Effector CD4-positive, alpha-beta T cell (primary cell): ENCODE measurements around the gene TSBP1.
"Not testable (repeated sequence)": the region's sequence is repeated elsewhere in the genome, so short reads cannot be mapped to it uniquely, and the experiment has no call there.

ENCODE experiments used
- DNase-seq: peaks from one replicate; pipeline ENCODE4 v3.0.0-alpha.2; 2020

Gene TSBP1

GRCh38 chr6:32273801-32274577 is 97.7 kb downstream of the TSBP1 start:
- DNase-seq, result not testable (repeated sequence)

GRCh38 chr6:32271429-32271828 is 100.3 kb downstream of the TSBP1 start:
- DNase-seq, result no peak

DNA sequence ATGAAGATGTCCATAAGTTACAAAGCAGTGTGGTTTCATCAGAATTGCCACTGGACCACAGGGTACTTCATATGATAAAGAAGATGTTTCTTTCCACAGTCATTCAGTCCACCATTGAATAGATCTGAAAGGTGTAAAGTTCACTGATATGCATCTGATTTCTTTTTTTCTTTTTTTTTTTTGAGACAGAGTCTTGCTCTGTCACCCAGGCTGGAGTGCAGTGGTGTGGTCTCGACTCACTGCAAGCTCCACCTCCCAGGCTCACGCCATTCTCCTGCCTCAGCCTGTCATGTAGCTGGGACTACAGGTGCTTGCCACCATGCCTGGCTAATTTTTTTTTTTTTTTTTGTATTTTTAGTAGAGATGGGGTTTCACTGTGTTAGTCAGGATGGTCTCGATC is 103.2 kb downstream of the TSBP1 start:
- DNase-seq, result not testable (repeated sequence)

DNA sequence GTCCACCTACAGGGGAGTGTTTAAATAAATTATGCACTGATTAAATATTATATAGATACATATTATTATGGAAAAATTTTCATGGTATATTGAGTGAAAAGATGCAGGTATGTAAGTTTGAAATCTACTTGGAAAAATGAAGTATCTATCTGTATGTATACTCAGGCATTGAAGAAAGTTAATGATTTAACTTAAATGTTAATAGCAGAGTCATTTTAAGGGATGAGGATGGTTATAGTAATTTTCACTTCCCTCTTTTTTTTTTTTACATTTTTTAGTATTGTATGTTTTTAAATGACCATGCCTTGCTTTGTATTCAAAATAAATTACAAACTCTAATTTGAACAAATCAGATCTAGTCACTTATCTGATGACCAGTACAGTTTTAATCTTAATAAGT is 104.7 kb downstream of the TSBP1 start:
- DNase-seq, result no peak

DNA sequence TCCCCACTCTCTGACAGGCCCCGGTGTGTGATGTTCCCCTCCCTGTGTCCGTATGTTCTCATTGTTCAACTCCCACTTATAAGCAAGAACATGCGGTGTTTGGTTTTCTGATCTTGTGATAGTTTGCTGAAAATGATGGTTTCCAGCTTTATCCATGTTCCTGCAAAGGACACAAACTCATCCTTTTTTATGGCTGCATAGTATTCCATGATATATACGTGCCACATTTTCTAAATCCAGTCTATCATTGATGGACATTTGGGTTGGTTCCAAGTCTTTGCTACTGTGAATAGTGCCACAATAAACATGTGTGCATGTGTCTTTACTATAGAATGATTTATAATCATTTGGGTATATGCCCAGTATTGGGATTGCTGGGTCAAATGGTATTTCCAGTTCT is 114.4 kb downstream of the TSBP1 start:
- DNase-seq, result not testable (repeated sequence)

DNA sequence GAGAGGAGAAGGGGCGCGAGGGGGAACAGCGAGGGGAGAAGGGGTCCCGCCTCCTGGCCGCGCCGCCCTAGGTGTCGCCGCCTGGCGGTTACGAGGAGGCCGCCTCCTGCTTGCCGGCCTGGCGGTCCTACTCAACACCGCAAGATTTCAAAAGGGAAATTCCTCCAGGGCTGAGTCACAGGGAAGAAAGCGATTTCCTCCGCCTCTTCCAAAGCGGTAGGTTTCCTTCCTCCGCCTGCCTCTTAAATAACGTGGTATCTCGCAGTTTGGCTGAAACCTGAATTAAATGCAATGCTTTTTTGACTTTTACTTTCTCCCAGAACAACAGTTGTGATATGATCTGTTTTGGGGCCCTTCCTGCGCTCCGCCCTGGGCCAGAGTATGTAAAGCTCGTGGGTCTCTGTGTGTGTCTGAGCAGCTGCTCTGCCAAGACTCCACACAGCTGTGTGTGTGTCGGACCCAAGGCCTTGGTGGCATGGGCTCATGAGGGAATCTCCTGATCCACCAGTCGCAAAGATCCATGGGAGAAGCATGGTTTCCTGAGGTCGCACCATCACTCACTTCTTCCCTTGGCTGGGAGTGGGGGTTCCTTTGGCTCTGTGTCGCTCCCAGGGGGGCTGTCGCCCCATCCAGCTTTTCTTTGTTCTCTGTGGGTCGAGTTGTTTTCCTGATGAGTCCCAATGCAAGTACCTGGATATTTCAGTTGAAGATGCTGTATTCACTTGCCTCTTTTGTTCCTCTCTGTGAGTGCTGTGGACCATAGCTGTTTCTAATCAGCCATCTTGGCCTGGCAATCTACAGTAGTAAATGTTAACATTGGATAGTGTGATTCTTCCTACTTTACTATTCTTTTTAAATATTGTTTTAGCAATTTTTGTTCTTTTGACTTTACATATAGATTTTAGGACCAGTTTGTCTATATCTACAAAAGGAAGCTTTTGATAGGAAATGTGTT is 116.2 kb downstream of the TSBP1 start:
- DNase-seq, result peak; percentile 35

GRCh38 chr6:32254761-32255198 is 116.9 kb downstream of the TSBP1 start:
- DNase-seq, result no peak

DNA sequence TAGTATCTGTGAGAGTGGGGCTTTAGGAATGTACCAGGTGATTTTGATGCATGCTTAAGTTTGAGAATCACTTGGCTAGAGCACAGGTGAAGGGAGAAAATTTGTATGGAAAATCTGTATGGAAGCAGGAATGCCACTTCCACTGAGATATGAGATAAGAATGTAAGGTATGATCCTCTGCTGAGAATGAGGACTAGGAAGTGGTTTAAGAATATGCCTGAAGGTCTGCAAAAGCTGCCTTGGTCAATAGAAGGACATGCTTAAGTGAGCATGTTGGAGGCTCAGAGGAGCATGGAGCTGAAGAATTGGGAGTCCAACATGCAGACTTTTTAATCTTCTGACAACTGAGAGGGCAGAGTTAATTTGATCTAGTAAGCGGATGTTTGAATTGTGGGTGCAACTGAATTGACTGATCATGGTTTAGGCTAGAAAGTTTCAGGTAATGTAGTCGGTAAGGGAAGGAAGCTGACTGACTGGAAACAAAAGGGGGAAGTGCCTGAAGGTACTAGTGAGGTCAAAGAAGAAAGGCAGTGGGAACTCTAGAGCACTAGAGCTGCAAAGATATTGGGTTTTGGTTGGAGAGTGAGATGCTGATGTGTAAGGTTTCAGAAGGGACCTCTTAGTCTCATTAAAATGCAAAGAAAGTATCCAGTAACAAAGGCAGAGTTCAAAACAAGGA is 119.2 kb downstream of the TSBP1 start:
- no peak for DNase-seq

- DNase-seq, result no peak
These were observed 122.4 kb downstream of the TSBP1 start for GRCh38 chr6:32249262-32249661.

GRCh38 chr6:32247401-32247800 is 124.3 kb downstream of the TSBP1 start:
- DNase-seq, result no peak

DNA sequence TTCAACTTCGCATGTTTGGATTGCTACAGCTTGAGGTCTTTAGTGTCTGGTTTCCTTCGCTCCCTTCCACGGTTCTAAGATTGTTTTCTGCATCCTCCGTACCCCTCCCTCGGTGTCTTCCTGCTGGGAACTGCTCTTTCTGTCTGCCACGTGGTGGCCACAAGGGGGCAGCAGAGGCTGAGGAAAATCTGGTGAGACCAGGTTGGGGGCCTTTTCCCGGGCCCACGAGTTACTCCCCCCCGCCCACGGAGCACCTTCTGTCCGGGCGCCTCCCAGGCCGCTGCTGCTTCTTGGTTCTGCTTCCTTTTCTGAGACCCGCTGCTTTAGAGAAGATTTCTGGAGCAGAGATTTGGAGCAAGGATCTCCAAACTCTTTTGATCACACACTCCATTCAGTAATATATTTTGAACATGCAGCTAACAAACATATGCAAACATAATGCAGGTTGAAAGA is 126.7 kb downstream of the TSBP1 start:
- peak; percentile 64 for DNase-seq

DNA sequence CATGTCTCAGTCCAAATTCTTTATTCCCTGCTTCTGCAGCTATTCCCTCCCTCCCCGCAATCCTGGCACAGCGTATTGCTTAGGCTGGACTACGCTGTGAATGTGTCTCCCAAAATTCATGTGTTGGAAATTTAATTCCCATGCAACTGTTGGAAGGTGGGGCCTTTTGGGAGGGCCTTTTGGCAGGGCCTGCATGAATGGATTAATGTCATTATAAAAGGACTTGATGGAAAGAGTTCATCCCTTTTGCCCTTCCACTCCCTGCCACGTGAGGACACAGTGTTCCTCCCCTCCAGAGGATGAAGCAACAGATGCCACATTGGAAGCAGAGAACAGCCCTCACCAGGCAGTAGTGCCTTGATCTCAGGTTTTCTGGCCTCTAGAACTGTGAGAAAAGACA is 127.4 kb downstream of the TSBP1 start:
- no peak for DNase-seq
